OCI-LY3 (cell line): Measurements from ENCODE around the gene KISS1.

ENCODE experiments used
- EZH2phosphoT487 ChIP-seq: fragments of 200-600 bp; shearing (Covaris generic); IDR thresholded peaks from 2 replicates; pipeline ENCODE4 v1.6.1; 2018; ENCODE audit warnings: antibody characterized with exemption, mixed run types, low read depth
- TF ChIP-seq, protein P1 (sequence below): fragments of 200-600, 300-600 bp; sonication (generic); IDR thresholded peaks from 2 replicates; pipeline ENCODE4 v1.5.1; 2014; ENCODE audit warnings: antibody characterized with exemption, low read length, low read depth

DNA sequence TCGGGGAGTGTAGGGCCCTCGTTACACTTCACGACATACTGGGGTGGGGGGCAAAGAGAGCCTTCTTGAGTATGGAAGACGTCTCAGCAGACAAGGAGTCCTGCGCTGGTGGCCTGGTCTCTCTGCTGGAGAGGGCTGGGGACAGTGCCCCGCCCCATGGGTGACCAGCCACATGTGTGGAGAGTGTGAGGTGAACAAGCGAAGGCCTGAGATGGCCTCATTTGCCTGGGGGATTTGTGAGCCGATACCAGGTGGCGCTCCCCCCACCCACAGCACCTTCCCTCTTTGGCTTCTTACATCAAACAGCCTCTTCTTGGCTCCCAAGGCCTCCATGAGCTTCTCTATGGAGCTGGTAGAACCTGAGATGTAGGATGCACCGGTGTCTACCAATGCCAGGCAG lies 40.4 kb downstream of the KISS1 start:
- TF ChIP-seq, protein P1, sequence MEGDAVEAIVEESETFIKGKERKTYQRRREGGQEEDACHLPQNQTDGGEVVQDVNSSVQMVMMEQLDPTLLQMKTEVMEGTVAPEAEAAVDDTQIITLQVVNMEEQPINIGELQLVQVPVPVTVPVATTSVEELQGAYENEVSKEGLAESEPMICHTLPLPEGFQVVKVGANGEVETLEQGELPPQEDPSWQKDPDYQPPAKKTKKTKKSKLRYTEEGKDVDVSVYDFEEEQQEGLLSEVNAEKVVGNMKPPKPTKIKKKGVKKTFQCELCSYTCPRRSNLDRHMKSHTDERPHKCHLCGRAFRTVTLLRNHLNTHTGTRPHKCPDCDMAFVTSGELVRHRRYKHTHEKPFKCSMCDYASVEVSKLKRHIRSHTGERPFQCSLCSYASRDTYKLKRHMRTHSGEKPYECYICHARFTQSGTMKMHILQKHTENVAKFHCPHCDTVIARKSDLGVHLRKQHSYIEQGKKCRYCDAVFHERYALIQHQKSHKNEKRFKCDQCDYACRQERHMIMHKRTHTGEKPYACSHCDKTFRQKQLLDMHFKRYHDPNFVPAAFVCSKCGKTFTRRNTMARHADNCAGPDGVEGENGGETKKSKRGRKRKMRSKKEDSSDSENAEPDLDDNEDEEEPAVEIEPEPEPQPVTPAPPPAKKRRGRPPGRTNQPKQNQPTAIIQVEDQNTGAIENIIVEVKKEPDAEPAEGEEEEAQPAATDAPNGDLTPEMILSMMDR: no peak
- TF ChIP-seq EZH2phosphoT487: no peak
